ENCODE results near the gene BAIAP2.

Gene BAIAP2

DNA sequence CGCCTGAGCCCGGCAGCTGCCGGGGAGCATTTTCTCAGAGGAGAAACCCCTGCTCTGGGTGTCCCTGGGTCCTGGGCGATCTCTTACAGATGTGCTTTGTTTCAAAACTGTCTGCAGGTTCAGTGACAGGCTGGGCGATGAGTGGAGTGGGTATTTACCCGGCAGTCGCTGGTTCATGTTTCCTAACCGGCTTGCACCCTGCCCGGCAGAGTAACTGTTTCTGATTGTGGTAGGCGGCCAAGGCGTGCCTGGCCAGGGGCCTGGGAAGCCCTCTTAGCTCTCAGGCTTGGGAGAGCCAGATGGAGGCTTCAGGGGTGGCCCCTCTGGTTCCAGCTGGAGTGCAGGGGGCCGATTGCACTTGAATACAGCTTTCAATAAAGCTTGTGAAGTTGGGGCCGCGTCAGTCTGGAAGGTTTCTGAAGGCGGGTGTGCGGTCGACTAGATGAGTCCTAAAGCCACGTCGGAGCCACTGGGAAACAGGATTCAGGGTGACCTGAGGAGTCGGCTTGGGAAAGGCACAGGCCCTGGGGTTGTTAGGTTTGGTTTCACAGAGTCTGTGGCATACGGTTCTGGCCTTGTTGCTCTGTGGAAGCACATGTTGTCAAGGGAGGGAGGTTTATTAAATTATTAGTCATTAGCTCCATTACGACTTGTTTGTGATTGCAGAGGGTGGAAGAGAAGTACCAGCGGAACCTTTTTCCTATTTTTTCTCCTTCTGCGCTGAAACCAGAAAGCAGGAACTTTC lies 1.4 kb downstream of the BAIAP2 start:
- no peak for DNase-seq (ENCODE audit: low read depth in 2 of 2)

DNA sequence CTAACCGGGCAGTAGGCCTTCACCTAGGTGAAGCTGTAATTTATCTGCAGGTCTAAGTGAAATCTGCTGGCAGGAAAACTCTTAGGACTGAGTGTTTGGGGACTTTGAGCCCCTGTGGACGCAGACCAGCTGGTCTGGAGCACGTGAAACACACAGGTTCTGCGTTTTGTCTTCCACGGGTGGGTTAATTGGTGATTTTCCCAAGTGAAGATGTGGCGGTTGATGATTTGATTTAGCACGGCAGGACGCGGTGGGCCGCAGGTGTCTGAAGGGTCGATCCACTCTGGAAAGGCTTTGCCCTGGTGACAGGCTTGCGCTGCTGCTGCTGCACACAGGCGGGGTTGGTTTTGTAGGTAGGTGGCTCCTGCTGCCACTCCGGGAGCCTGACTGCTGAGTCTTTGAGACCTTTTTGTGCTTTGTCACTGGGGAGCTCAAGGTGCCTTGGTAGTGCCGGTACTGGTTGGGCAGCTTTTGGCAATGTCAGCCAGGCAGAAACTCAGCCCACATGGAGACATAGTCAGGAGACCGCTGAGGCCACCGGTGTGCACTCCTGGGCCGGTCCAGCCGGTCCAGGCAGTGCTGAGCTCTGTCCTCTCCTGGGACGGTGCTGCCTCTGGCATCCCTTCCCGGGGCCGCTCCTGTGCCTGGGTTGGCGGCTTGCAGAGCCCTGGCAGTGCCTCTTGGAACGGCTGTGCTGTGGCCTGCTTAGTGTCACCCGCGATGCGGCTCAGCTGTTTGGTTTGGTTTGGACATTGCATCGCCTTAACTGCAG lies 2.3 kb downstream of the BAIAP2 start:
- DNase-seq (ENCODE audit: low read depth in 2 of 2) = no peak

DNA sequence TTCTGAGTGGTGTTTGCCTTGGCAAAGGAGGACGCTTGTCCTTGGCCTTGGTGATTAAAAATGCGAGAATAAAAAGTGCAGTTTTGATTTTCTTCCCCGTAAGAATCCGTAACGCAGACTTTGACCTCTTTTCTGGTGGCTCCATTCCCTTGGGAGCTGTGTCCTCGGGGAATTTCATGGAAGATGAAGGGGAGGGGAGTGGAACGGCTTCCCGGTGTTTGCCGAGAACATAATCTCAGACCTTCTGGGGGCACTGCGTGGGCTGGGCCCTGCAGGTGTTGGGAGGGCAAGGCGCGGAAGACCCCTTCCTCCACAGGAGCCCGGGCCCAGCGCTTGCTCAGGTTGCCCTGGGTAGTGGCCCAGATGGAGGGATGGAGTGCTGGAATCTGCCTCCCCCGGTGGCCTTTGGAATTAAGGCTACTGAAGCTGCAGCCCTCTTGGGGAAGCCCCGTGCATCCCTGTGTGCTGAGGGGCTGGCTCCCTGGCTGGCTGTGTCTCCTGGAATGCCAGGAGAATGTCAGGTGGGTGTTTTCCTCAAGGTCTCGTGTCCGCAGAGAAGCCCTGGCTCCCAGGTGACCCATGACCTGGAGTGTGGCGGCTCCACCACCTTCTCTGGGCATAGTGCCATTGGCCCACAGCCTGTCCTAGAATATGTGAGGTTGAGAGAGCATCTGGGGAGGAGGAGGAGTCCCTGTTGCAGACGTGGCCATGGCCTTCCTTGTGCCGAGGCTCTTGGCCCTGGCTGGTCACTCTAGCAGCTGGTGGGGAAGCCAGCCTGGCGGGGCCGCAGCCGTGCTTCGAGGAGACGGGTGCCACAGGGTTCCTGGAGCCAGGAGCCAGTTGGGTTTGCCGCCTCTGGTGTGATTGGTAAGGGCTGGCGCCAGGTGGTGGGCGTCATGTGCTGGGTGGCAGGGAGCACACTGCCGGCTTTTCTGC lies 3.1 kb downstream of the BAIAP2 start:
- no peak for DNase-seq (ENCODE audit: low read depth in 2 of 2)

DNA sequence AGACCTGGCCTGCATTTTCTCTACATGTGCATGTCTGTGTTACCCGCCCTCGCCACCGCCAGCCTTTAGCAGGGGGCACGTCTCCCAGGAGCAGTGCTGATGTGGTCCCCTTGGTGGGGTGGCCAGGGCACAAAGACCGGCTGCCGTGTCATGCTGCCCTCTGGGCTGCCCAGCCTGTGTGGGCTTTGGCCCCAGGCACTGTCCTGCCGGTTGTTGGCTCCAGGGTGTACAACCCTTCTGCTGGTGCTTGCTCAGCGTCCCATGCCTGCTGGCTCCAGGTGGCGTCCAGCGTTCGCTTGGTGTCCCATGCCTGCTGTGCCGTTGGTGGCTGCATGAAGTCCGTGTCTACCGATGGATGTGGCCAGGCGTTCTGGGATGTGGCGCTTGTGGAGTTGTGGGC lies 4.1 kb downstream of the BAIAP2 start:
- DNase-seq (ENCODE audit: low read depth in 2 of 2) = no peak

DNA sequence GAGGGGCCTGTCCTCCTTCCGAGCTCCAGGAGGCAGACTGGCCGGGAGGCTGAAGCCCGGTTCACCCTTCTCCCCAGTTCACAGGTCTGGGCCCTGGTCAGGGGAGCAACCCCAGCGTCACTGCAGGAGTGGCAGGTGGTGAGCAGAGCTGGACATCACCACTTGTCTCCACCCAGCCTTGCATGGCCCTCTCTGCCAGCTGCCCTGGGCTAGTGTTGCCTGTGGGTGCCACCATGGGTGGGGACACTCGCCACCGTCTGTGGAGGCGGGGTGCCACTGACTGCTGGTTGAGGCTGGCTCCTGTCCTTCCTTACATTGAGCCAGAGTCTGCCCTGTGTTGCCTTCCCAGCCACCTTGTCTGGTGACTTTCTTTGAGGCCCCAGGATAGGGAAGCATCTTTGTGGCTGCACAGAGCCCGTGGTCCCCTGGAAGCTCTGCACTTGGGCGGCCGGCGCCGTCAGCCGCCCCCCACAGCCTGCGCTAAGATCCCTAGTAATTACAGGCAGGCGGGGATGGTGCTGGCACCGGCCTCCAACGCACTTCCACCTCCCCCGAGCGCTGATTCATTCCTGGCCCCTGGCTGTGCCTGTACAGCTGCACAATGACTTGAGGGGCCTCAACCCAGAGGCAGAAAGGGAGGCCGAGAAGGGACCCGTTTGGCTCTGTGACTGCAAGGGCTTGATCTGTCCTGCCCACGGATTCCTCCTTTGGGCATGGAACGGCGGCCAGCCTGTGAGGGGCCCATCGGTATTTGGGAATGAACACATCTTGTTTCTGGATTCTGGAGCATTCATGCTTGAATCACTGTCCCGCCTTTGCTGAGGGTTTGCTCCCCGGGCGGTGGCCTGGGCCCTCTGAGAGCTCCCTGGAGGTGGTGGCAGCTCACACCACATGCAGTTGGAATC lies 5.2 kb downstream of the BAIAP2 start:
- no peak for DNase-seq (ENCODE audit: low read depth in 2 of 2)

DNA sequence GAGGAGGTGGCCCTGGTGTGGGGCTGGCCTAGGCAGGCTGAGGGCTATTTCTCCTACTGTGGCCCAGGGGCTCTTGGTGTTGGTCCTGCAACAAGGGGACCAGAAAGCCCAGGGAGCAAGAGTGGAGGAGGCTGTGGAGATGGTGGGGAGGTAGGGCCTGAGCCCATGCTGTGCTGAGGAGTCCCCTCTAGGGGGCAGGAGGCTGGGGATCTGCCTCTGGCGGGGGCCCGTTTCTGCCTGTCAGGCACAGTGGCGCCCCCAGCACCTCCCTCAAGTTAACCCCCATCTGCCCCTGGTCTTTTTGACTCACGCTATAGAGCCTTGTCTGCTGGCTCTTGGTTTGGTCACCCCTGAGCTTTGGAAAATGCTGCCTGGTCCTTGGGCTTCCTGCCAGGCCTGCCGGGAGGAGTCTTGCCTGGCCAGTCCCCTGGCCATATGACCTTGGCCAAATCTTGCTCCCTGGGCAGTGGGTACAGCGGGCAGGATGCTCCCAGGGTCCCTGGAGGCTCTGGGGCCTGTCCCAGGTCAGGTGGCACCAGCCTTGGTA lies 5.9 kb downstream of the BAIAP2 start:
- no peak for DNase-seq (ENCODE audit: low read depth in 2 of 2)

DNA sequence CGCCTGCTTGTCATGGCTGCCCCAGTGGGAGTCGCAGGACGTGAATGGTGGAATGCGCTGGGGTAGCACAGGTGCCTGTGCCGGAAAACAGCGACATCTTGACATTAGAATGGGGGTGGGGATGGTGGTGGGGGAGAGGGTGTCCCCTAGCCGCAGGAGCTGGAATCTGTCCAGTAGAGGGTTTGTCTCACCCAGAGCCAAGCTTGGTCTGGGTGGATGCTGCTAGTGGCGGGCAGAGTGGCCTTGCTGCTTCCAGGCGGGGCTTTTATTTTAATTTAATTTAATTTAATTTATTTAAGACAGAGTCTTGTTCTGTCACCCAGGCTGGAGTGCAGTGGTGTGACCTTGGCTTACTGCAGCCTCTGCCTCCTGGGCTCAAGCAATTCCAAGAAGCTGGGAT lies 7.7 kb downstream of the BAIAP2 start:
- no peak for DNase-seq (ENCODE audit: low read depth in 2 of 2)

DNA sequence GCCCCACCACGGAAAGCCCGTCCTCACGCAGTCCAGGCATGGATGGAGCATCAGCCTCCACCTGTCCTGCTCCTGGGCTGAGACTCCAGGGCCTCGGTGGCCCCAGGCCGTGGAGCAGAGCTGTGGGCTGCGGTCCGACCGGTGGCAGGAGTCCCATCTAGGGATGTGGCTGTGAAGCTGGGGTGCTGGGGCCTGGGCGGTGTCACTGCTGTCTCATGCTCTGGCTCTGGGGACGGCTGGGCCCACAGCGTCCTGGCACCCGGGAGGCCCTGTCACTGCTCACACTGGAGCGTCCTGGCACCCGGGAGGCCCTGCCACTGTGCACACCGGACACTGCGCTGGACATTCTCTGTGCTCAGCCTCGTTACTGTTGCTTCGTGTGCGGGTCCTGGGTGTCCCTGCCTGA lies 8.4 kb downstream of the BAIAP2 start:
- DNase-seq (ENCODE audit: low read depth in 2 of 2) = no peak

DNA sequence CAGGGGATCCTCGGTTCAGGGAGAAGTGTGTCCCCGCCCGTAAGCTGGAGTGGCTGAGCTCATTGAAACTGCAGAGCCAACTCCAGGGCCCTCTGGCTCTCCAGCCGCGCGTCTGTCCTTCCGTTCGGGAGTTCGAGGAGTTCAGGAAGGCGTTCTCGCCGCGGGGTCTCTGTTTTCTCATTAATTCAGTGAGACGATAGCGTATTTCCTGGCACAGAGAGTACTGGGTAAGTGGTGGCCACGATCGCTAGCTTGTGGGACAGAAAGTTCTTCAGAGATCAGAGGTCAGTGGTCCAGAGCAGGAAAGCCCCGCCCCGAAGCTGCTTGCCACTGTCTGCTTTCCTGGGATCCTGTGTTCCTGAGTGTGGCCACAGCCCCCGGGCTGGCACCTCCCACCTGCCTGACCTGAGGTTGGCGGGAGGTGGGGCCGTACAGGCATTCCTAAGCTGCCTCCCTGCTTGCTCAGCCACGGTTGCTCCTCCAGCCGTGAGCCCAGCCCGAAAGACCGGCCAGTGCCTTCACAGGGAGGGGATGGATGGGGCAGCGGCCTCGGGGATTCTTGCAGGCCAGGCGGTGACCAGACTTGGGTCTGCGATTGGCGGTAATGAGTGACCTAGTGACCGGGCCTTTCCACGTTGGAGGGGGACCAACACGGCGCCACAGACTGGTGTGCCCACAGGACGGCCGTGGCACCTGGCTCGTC lies 8.9 kb downstream of the BAIAP2 start:
- DNase-seq (ENCODE audit: low read depth in 2 of 2) = no peak

DNA sequence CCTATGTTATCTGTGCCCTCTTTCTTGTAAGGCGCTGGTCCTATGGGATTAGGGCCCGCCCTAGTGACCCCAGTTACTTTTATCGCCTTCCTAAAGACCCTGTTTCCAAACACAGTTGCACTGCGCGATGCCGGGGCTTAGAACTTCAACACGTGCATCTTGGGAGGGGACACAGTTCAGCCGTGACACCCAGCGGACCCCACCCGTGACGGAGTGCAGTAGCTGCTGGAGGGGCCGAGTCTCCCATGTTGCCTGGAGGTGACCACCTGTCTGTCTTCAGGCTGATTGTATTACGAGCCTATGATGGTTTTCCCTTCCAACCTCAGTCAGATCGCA lies 9.4 kb downstream of the BAIAP2 start:
- DNase-seq (ENCODE audit: low read depth in 2 of 2) = no peak

DNA sequence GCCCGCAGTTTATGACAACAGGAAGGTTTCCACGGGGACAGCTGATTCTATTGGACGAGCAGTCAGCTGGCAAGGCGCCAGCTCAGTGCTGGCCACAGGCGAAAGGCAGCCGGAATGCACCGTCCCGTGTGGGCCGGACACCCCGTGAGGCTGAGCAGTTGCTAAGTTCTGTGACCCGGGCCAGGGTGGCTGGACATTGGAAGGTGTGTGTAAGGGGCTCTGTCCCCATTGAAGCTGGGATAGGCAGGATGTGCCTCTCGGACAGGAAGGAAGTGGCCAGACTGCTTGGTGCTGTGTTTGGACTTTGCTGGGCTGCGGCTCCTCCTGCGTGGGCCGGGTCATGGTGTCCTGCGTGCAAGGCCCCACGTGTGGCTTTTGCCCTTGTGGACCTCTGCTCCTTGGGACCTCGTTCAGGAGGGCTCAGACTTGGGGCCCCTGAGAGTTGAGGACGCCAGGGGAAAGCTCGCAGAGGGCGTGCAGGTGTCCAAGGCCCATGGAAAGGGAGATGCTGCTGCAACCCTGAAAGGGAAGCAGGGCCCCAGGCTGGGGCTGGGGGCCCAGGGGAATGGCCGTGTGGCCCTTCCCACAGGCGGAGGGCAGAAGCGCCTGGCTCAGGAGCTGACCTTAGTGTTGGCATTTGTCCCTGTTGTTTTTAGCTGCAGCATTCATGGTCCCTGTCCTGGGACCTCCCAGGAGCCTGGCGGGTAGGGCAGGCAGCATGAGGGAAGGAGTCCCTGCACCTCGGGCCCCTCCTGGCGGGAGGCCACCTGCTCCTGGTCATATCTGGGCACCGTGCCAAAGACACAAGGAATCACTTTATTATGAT lies 10.0 kb downstream of the BAIAP2 start:
- no peak for DNase-seq (ENCODE audit: low read depth in 2 of 2)

DNA sequence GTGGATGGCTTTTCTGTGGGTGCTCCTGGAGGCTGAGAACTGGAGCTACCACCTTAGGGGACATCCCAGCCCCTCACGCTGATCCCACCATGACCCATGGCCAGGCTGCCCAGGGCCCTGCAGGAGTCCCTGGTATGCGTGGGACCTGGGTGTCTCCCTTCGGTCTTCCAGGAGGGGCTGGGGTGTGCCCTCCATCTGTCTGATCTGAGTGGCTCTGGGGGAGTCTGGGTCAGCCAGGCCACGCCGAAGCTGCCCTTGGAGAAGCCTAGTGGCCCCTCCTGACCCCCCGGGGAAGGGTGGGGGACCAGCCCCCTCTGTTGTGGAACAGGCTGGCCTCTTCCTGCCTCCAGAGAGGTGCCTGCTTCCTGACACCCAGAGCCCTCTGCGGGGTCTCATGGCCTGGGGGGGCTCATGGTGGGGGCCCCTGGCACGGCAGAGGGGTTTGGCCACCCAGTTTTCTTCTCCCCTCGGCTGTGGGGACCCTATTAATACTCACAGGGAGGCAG lies 10.7 kb downstream of the BAIAP2 start:
- no peak for DNase-seq (ENCODE audit: low read depth in 2 of 2)

DNA sequence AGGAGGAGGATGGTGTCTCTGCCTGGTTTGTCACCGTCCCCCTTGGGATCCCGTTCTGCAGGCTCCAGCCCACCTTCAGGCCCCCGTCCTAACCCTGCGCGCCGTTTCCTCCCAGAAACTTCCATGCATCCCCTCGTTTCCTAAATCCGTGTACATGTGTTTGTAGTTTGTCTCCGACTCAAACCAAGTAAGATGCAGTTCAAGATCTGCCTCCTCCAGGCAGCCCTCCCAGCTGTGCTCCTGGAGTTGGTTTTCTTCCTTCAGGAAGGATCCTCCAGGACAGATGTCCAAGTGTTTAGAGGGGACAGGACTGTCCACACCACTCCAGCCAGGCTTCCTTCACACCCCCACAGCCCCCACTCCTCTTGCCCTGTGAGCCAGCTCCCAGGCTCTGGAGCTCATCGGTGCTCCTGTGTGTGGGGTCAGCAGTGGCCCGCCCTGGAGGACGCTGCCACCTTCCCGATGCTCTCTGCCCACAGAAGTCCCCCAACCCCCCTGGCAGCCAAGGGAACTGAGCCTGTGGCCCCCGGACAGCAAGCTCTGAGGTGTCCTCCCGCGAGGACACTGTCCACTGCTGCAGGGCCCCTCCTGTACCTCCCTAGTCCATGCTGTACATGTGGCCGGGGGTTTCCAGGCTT lies 11.3 kb downstream of the BAIAP2 start:
- no peak for DNase-seq (ENCODE audit: low read depth in 2 of 2)

DNA sequence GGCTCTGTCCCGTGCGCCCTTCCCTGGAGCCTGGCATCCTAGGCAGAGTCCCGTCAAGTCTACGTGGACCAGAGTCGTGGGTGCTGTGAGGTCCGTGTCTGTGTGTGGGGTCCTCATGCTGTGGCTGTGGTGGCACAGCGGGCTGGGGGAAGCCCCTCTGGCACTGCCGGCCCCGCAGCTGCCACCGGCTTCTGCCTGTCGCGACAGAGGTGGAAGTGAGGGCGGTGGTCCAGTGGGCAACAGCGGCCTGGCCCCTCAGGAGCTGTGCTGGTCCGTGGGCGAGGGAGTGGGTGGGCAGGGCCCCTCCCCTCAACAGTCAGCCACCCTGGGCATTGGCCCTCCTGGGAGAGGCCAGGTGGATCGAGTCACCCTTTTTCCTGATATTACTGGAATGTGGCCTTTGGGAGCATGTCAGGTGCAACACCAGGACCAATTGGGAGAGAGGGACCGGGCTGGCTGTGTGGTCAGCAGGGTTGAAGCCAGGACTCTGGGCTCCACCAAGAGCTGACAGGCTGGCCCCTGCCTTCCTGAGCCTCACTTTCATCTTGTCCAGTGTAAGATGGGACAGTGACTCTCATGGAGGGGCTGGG lies 11.9 kb downstream of the BAIAP2 start:
- DNase-seq (ENCODE audit: low read depth in 2 of 2) = no peak

DNA sequence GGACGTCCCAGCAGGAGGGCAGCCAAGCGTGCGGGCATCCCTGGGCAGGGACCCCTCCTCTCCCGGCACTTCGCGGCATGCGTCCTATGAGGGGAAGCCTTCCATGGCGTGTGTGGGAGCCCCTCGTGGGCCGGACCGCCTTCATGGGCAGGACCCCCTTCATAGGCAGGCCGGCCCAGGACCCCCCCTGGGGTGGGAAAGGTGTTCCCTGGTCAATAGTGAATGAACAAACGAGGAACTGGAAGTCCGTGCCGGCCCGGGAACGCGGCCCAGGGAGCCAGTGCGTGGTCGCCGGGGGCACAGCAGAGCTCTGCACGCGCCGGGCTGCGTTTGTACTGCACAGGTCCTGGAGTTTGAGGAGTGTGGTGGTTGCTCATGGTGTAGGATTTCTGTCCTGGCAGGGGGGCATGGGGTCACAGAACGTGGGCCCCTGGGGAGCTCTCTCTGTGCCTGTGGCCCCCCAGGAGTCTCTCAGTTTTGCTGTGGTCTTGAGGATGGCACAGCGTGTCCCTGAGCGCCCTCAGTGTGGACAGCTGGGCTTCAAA lies 13.9 kb downstream of the BAIAP2 start:
- DNase-seq (ENCODE audit: low read depth in 2 of 2) = no peak

DNA sequence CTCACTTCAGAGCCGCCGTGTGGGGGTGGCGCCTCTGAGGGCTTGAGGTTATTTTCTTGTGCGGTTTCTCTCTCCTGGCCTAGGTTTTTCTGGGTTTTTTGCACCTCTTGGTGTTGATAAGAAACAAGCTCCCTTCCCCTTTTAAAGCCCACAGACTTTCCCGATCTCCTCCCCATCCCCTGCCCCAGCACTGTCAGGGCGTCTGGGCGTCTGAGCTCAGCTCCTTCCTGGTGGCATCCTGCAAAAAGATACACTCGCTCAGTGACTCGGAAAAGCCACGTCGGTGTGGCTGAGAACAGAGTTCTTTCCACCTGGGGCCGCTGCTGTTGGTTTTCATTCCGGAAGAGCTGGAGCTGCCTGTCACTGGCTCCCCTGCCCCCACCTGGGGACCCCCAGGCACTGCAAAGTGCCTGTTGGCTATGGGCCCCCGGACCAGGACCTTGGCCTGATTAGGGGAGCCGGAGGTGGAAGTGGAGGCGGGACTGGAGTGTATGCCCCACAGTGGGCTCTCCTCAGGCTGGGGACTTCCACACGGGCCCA lies 14.5 kb downstream of the BAIAP2 start:
- DNase-seq (ENCODE audit: low read depth in 2 of 2) = no peak

DNA sequence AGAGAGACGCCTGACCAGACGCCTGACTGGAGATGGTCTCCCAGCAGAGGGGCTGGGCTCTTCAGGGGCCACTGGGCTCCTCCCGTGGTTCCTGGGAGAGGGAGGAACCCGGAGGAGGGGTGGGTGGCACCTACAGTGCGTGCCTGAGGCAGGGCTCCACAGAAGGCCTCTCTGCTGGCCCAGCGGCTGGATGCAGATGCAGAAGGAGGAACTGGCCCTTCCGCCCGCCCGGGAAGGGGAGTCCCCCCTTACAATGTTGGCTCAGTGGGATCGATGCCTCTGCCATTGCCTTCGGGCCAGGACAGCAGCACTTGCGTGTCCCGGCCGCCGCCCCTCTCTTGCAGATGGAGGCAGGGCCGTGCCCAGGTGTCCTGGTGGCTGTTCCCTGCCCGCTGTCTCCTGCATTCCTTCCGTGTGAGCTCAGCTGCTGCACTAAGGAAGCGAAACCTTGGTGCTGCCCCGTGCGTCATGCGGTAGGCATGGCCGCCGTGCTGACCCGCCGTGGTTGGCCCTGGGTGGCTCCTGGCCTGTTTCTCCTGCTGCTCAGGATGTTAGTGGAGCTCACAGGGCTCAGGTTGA lies 15.1 kb downstream of the BAIAP2 start:
- DNase-seq (ENCODE audit: low read depth in 2 of 2) = no peak

Data from stimulated activated CD8-positive, alpha-beta memory T cell treated with anti-CD3 and anti-CD28 coated beads, Interleukin-15, amount 100 ng/mL, for 48 hours (primary cell).